ENCODE results near the gene IGSF9B.

IGSF9B gene

GRCh38 chr11:133919330-133920108 is 37.2 kb downstream of the IGSF9B start:
- no peak for DNase-seq (ENCODE audit: low read depth)

- no peak for DNase-seq (ENCODE audit: low read depth)
Observed at GRCh38 chr11:133918608-133919260, 38.0 kb downstream of the IGSF9B start.

GRCh38 chr11:133917921-133918607 is 38.7 kb downstream of the IGSF9B start:
- no peak for DNase-seq (ENCODE audit: low read depth)

- no peak for DNase-seq (ENCODE audit: low read depth)
Observed at GRCh38 chr11:133916784-133917440, 39.9 kb downstream of the IGSF9B start.

- no peak for DNase-seq (ENCODE audit: low read depth)
Observed at GRCh38 chr11:133913761-133914160, 43.0 kb downstream of the IGSF9B start.

GRCh38 chr11:133911171-133911570 is 45.6 kb downstream of the IGSF9B start:
- DNase-seq (ENCODE audit: low read depth), result no peak

GRCh38 chr11:133910101-133910500 is 46.7 kb downstream of the IGSF9B start:
- DNase-seq (ENCODE audit: low read depth), result no peak

- DNase-seq (ENCODE audit: low read depth), result no peak
Observed at GRCh38 chr11:133908827-133909226, 47.9 kb downstream of the IGSF9B start.

- DNase-seq (ENCODE audit: low read depth), result no peak
Observed at GRCh38 chr11:133907841-133908241, 48.9 kb downstream of the IGSF9B start.

GRCh38 chr11:133907216-133907615 is 49.6 kb downstream of the IGSF9B start:
- no peak for DNase-seq (ENCODE audit: low read depth)

- DNase-seq (ENCODE audit: low read depth), result no peak
Observed at GRCh38 chr11:133906746-133907145, 50.0 kb downstream of the IGSF9B start.

- DNase-seq (ENCODE audit: low read depth), result no peak
Observed at GRCh38 chr11:133906241-133906640, 50.5 kb downstream of the IGSF9B start.

GRCh38 chr11:133905677-133906156 is 51.1 kb downstream of the IGSF9B start:
- DNase-seq (ENCODE audit: low read depth), result no peak

- no peak for DNase-seq (ENCODE audit: low read depth)
Observed at GRCh38 chr11:133904818-133905515, 51.8 kb downstream of the IGSF9B start.

- DNase-seq (ENCODE audit: low read depth), result no peak
Observed at GRCh38 chr11:133903875-133904817, 52.6 kb downstream of the IGSF9B start.

- no peak for DNase-seq (ENCODE audit: low read depth)
Observed at GRCh38 chr11:133903056-133903455, 53.7 kb downstream of the IGSF9B start.

- no peak for DNase-seq (ENCODE audit: low read depth)
Observed at GRCh38 chr11:133902506-133902905, 54.3 kb downstream of the IGSF9B start.

GRCh38 chr11:133901999-133902398 is 54.8 kb downstream of the IGSF9B start:
- DNase-seq (ENCODE audit: low read depth), result no peak

- no peak for DNase-seq (ENCODE audit: low read depth)
Observed at GRCh38 chr11:133901316-133901715, 55.5 kb downstream of the IGSF9B start.

Data from stimulated activated CD4-positive, alpha-beta T cell treated with anti-CD3 and anti-CD28 coated beads, Interleukin-2, amount 100 ng/mL, for 4 hours (primary cell).